ENCODE results near the gene TMEM219. TPM values are rescaled to one million over a fixed set of nuclear protein-coding genes. Genes with fewer than 3 reads are reported as not detected.

TMEM219 gene
- total RNA-seq, 1 experiment from 2014 or later: 69.6 TPM

- H3K9me3 Mint-ChIP-seq: no peaks in the 10 kb centered on the region
- ChIA-PET POLR2A (interaction anchor here (0.6 to 2.5 kb wide), 8 partner anchors 12 to 131 kb away, joined by 3 to 17 read pairs (median 5); partner anchors contain the start of genes KCTD13, SEZ6L2 and TBX6), CTCF (interaction anchor here (0.7 to 2.7 kb wide), 20 partner anchors 8 to 884 kb away, joined by 3 to 25 read pairs (median 4); partner anchors contain the start of genes ALDOA, KCTD13, TAOK2 and TBX6)
- H3K4me1 Mint-ChIP-seq: peaks cover 13% of the 10 kb centered on the region
- ATAC-seq: no peak
- H3K4me3 Mint-ChIP-seq: peak overlapping the region; percentile 76
- peaks cover 1% of the 10 kb centered on the region for H3K36me3 Mint-ChIP-seq
- H3K27me3 Mint-ChIP-seq (ENCODE audit: low read depth): peaks cover 12% of the 10 kb centered on the region
- H3K27ac Mint-ChIP-seq: peak overlapping the region; percentile 47; the same call in 1 of the 2 replicates
- no peak for DNase-seq (ENCODE audit: low spot score)
- no peak for TF ChIP-seq NR1H2 (CRISPR knock-in tag; IDR thresholded peaks at IDR 0.05)
- TF ChIP-seq TEAD1 (CRISPR knock-in tag; IDR thresholded peaks at IDR 0.05): no peak
- no peak for TF ChIP-seq FOXJ3 (CRISPR knock-in tag; IDR thresholded peaks at IDR 0.05; ENCODE audit: borderline replicate concordance)
- no peak for TF ChIP-seq HMGA2 (CRISPR knock-in tag; IDR thresholded peaks at IDR 0.05)
- TF ChIP-seq IRF2 (CRISPR knock-in tag; IDR thresholded peaks at IDR 0.05; ENCODE audit: borderline replicate concordance, low read depth): no peak
- no peak for TF ChIP-seq ZNF281 (CRISPR knock-in tag; IDR thresholded peaks at IDR 0.05)
- no peak for TF ChIP-seq ZBTB43 (CRISPR knock-in tag; IDR thresholded peaks at IDR 0.05)
- TF ChIP-seq ARID4B (CRISPR knock-in tag; IDR thresholded peaks at IDR 0.05; ENCODE audit: borderline replicate concordance): no peak
- TF ChIP-seq ZNF138 (CRISPR knock-in tag; conservative IDR thresholded peaks at IDR 0.05): no peak
- no peak for TF ChIP-seq GRHL2 (CRISPR knock-in tag; IDR thresholded peaks at IDR 0.05; ENCODE audit: insufficient replicate concordance, severe bottlenecking)
- TF ChIP-seq ZNF423 (CRISPR knock-in tag; IDR thresholded peaks at IDR 0.05): no peak
- TF ChIP-seq TCF7 (CRISPR knock-in tag; IDR thresholded peaks at IDR 0.05; ENCODE audit: low read depth): no peak
These were observed 776 bp upstream of the TMEM219 start for GRCh38 chr16:29961127-29961478.

GRCh38 chr16:29962344-29962994, 590 bp downstream of the TMEM219 start:
- no peak for DNase-seq (ENCODE audit: low spot score)
- H3K27ac Mint-ChIP-seq: peak overlapping the region; percentile 57; the same call in 1 of the 2 replicates
- peaks cover 12% of the 10 kb centered on the region for H3K27me3 Mint-ChIP-seq (ENCODE audit: low read depth)
- ChIA-PET CTCF (interaction anchor here (0.7 to 2.7 kb wide), 15 partner anchors 10 to 271 kb away, joined by 3 to 25 read pairs (median 6); partner anchors contain the start of genes ALDOA, ASPHD1, KCTD13 and SEZ6L2), POLR2A (interaction anchor here (0.7 to 2.5 kb wide), 6 partner anchors 10 to 382 kb away, joined by 3 to 17 read pairs (median 5); partner anchors contain the start of genes KCTD13 and SEZ6L2)
- H3K4me3 Mint-ChIP-seq: peak overlapping the region; percentile 86
- H3K36me3 Mint-ChIP-seq: peaks cover 3% of the 10 kb centered on the region
- no peak for ATAC-seq
- peaks cover 13% of the 10 kb centered on the region for H3K4me1 Mint-ChIP-seq
- no peaks in the 10 kb centered on the region for H3K9me3 Mint-ChIP-seq
- TF ChIP-seq NR2C2 (CRISPR knock-in tag; IDR thresholded peaks at IDR 0.05) (no peak), ZBTB43 (CRISPR knock-in tag; IDR thresholded peaks at IDR 0.05) (no peak), CBFB (CRISPR knock-in tag; IDR thresholded peaks at IDR 0.05; ENCODE audit: low read depth) (no peak), SMAD3 (CRISPR knock-in tag; IDR thresholded peaks at IDR 0.05; ENCODE audit: borderline replicate concordance) (no peak), ZNF219 (CRISPR knock-in tag; IDR thresholded peaks at IDR 0.05; ENCODE audit: borderline replicate concordance) (no peak), NFATC4 (CRISPR knock-in tag; IDR thresholded peaks at IDR 0.05) (no peak), NR1H2 (CRISPR knock-in tag; IDR thresholded peaks at IDR 0.05) (no peak), GRHL2 (CRISPR knock-in tag; IDR thresholded peaks at IDR 0.05; ENCODE audit: insufficient replicate concordance, severe bottlenecking) (no peak), ZNF423 (CRISPR knock-in tag; IDR thresholded peaks at IDR 0.05) (no peak), USF1 (CRISPR knock-in tag; IDR thresholded peaks at IDR 0.05) (no peak), E2F1 (CRISPR knock-in tag; IDR thresholded peaks at IDR 0.05) (no peak), ZNF232 (CRISPR knock-in tag; IDR thresholded peaks at IDR 0.05) (no peak), GTF2I (CRISPR knock-in tag; conservative IDR thresholded peaks at IDR 0.05) (no peak), CREB1 (CRISPR knock-in tag; IDR thresholded peaks at IDR 0.05) (no peak)
